Hematopoietic multipotent progenitor cell treated with erythropoietin and hydrocortisone succinate and interleukin-3 and kit ligand, for 6 days (in vitro differentiated cells): ENCODE measurements around the gene PCNX1.
"Not testable (repeated sequence)": the region's sequence is repeated elsewhere in the genome, so short reads cannot be mapped to it uniquely, and the experiment has no call there.

ENCODE experiments used
- DNase-seq: peaks from one replicate; pipeline ENCODE4 v3.0.0-alpha.2; 2015

The PCNX1 gene

GRCh38 chr14:71135911-71136310 lies 228.7 kb downstream of the PCNX1 start:
- DNase-seq, result no peak

- DNase-seq, result no peak
These were observed 229.3 kb downstream of the PCNX1 start for GRCh38 chr14:71136386-71137060.

GRCh38 chr14:71137536-71138447 lies 230.5 kb downstream of the PCNX1 start:
- DNase-seq, result no peak

- peak; percentile 71 for DNase-seq
These were observed 231.4 kb downstream of the PCNX1 start for GRCh38 chr14:71138448-71139293.

GRCh38 chr14:71139294-71139946 lies 232.2 kb downstream of the PCNX1 start:
- DNase-seq, result no peak

GRCh38 chr14:71140157-71140556 lies 232.9 kb downstream of the PCNX1 start:
- no peak for DNase-seq

- DNase-seq, result no peak
These were observed 234.6 kb downstream of the PCNX1 start for GRCh38 chr14:71141701-71142374.

- DNase-seq, result peak; percentile 76
These were observed 235.2 kb downstream of the PCNX1 start for GRCh38 chr14:71142375-71143038.

GRCh38 chr14:71143381-71144290 lies 236.4 kb downstream of the PCNX1 start:
- no peak for DNase-seq

- not testable (repeated sequence) for DNase-seq
These were observed 240.1 kb downstream of the PCNX1 start for GRCh38 chr14:71147335-71147734.

- DNase-seq, result no peak
These were observed 241.4 kb downstream of the PCNX1 start for GRCh38 chr14:71148627-71149026.

- DNase-seq, result no peak
These were observed 243.5 kb downstream of the PCNX1 start for GRCh38 chr14:71150737-71151136.

- DNase-seq, result no peak
These were observed 248.5 kb downstream of the PCNX1 start for GRCh38 chr14:71155743-71156142.

GRCh38 chr14:71163050-71163841 lies 256.0 kb downstream of the PCNX1 start:
- DNase-seq, result no peak

- DNase-seq, result no peak
These were observed 256.8 kb downstream of the PCNX1 start for GRCh38 chr14:71163842-71164629.
